AG04450 (cell line): ENCODE results near the gene APOC4. TPM values are rescaled to one million over a fixed set of nuclear protein-coding genes. Genes with fewer than 3 reads are reported as not detected.
A peak's percentile ranks its signal among the peaks of the same experiment; 100 is the strongest.

Source experiments
- CTCF ChIA-PET: fragments of 300-600, 350-600 bp; formaldehyde crosslinking; extraction: SDS; loops from one replicate; lab custom pipeline; 2022; ENCODE audit warnings: antibody characterized with exemption, inconsistent platforms; lab: Charles Lee
- POLR2A ChIA-PET: fragments of 350-600 bp; formaldehyde crosslinking; extraction: SDS; loops from one replicate; lab custom pipeline; 2021; ENCODE audit warnings: antibody characterized with exemption, inconsistent platforms; lab: Yijun Ruan, JAX
- DNase-seq: peaks from one replicate; pipeline ENCODE4 v3.0.0-alpha.2; 2011; ENCODE audit warnings: low read depth, low spot score
- H3K27ac ChIP-seq: one replicate; pipeline ENCODE4 v1.5.1; 2012; ENCODE audit warnings: low read depth, low read length, control low read depth
- H3K27me3 ChIP-seq: one replicate; pipeline ENCODE4 v1.6.0; 2012; ENCODE audit warnings: low read length; ENCODE audit not compliant: control insufficient read depth, insufficient read depth
- H3K4me3 ChIP-seq: 2 replicates; pipeline ENCODE4 v1.5.1; 2011; ENCODE audit warnings: mild to moderate bottlenecking, low read depth, low read length, control low read depth
- H3K9me3 ChIP-seq: 2 replicates; pipeline ENCODE4 v1.5.1; 2012; ENCODE audit warnings: low read length; ENCODE audit not compliant: control insufficient read depth, insufficient read depth
- polyA plus RNA-seq: library from polyadenylated mRNA; depleted of rRNA; stranded (reverse); fragments of >200 nt; gene quantifications from 2 replicates; pipeline ENCODE4 v1.2.3, GENCODE V29; 2011
- TF ChIP-seq, protein P1 (sequence below): IDR thresholded peaks from 2 replicates; pipeline ENCODE4 v1.5.1; 2011; ENCODE audit warnings: low read depth, low read length, control low read depth, inconsistent platforms

APOC4 gene
- polyA plus RNA-seq, 1 experiment, result not detected

DNA sequence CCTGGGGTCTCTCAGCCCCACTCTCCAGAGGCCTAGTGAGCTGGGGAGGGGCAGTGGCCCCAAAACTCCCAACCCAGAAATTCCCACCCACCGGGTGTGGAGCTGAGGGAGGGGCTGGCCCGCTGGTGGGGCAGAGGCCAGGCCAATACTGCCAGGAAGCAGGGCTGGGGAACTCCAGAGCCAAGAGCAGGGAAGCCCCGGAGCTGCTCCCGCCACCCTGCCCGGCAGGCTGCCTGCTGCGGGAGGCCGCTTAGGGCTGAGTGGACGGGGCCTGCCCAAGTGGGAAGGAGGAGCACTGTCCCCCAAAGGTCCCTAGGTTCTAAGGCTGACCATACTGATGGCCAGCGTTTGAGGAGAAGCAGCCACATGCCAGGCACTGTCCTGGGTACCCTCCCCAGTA is 46.2 kb downstream of the APOC4 start:
- TF ChIP-seq, protein P1, sequence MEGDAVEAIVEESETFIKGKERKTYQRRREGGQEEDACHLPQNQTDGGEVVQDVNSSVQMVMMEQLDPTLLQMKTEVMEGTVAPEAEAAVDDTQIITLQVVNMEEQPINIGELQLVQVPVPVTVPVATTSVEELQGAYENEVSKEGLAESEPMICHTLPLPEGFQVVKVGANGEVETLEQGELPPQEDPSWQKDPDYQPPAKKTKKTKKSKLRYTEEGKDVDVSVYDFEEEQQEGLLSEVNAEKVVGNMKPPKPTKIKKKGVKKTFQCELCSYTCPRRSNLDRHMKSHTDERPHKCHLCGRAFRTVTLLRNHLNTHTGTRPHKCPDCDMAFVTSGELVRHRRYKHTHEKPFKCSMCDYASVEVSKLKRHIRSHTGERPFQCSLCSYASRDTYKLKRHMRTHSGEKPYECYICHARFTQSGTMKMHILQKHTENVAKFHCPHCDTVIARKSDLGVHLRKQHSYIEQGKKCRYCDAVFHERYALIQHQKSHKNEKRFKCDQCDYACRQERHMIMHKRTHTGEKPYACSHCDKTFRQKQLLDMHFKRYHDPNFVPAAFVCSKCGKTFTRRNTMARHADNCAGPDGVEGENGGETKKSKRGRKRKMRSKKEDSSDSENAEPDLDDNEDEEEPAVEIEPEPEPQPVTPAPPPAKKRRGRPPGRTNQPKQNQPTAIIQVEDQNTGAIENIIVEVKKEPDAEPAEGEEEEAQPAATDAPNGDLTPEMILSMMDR, result no peak
- no peaks in the 10 kb centered on the region for H3K9me3 ChIP-seq
- POLR2A ChIA-PET, result no interaction called here
- H3K4me3 ChIP-seq, result no peak overlapping the region
- CTCF ChIA-PET, result interaction anchor here (0.6 to 1.8 kb wide), 4 partner anchors 9 to 283 kb away, joined by 3 to 7 read pairs (median 4); partner anchors contain the start of gene NECTIN2
- no peaks in the 10 kb centered on the region for H3K27me3 ChIP-seq
- no peak overlapping the region for H3K27ac ChIP-seq
- DNase-seq, result no peak

DNA sequence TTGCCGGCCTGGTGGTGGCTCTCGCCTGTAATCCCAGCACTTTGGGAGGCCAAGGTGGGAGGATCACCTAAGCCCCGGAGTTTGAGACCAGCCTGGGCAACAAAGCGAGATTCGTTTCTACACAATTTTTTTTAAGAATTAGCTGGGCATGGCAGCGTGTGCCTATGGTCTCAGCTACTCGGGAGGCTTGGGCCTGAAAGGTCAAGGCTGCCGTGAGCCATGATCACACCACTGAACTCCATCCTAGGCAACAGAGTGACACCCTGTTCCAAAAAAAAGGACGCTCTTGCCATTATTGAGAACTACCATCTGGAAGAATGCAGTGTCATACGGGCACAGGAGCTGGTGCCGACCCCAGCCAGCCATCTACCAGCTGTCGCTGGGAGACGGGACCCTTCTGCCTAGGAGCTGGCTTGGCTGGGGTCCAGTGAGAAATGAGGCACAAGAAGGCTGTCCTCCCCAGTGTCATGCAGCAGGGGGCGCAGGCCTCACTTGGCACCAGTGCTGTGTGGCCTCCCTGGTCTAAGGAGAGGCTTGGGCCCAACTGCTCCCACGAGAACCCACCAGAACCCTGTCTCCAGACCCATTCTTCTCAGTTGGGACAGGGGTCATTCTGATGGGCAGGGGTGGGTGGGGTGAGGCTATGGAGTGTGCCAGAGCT is 47.0 kb downstream of the APOC4 start:
- peak; percentile 8 for DNase-seq
- Histone ChIP-seq H3K27ac (no peak overlapping the region), H3K9me3 (no peaks in the 10 kb centered on the region), H3K27me3 (no peaks in the 10 kb centered on the region), H3K4me3 (no peak overlapping the region)
- CTCF ChIA-PET, result interaction anchor here (0.6 to 1.8 kb wide), 6 partner anchors 8 to 350 kb away, joined by 3 to 7 read pairs (median 4); no protein-coding TSS in a partner anchor
- POLR2A ChIA-PET, result interaction anchor here (0.6 kb wide), 1 partner anchor 27 kb away, joined by 5 read pairs; no protein-coding TSS in a partner anchor
- TF ChIP-seq, protein P1, result peak; percentile 63

DNA sequence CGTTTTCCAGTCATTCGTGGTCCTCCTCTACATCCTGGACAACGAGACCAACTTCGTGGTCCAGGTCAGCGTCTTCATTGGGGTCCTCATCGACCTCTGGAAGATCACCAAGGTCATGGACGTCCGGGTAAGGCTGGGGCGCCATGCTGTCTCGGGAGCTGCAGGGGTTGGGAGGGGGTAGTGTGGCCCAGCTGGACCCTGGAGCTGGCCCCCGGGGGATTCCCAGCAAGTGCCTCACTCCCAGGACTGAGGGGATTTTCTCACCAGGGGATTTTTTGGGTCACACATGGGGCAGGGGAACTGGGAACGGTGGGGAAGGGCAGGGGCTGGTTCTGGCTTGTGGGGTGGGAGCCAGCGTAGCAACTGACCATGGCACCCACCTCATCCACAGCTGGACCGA is 48.4 kb downstream of the APOC4 start:
- no peak for DNase-seq
- Histone ChIP-seq H3K9me3 (no peaks in the 10 kb centered on the region), H3K27ac (no peak overlapping the region), H3K4me3 (no peak overlapping the region), H3K27me3 (no peaks in the 10 kb centered on the region)
- CTCF ChIA-PET, result interaction anchor here (1.0 to 1.8 kb wide), 4 partner anchors 8 to 69 kb away, joined by 3 to 7 read pairs (median 4); partner anchors contain the start of gene RELB
- TF ChIP-seq, protein P1, result no peak
- POLR2A ChIA-PET, result no interaction called here

DNA sequence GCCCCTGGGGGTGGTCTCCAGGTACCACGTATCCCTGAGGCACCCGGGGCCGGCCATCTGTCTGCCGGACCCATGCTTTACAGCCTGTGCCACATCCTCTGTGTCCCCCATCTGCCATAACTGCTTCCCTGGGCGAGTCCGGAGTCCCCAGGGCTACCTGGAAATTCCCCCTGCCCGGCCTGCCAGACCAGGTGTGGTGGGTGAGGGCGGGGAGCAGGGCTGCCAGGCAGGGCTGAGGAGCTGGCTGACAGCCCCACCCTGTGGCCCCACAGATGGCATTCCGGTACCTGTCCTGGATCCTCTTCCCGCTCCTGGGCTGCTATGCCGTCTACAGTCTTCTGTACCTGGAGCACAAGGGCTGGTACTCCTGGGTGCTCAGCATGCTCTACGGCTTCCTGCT is 48.9 kb downstream of the APOC4 start:
- TF ChIP-seq, protein P1, result no peak
- ChIA-PET CTCF (interaction anchor here (1.8 kb wide), 1 partner anchor 10 kb away, joined by 4 read pairs; the partner anchor contains the start of gene RELB), POLR2A (no interaction called here)
- Histone ChIP-seq H3K27me3 (no peaks in the 10 kb centered on the region), H3K27ac (no peak overlapping the region), H3K4me3 (no peak overlapping the region), H3K9me3 (no peaks in the 10 kb centered on the region)
- DNase-seq, result no peak
